MM.1S (cell line): ENCODE results near the gene NPC1L1.

Source experiments
- DNase-seq: peaks from one replicate; pipeline ENCODE4 v3.0.0-alpha.2; 2015
- H2AFZ ChIP-seq: fragments of 300-600 bp; sonication (generic); 2 replicates; pipeline ENCODE4 v1.6.0; 2016; ENCODE audit warnings: antibody characterized with exemption, low read length
- H3F3A ChIP-seq: fragments of 300-600 bp; sonication (generic); 2 replicates; pipeline ENCODE4 v1.6.1; 2016; ENCODE audit warnings: mild to moderate bottlenecking, antibody characterized with exemption, low read length, moderate library complexity, mixed read lengths; ENCODE audit not compliant: insufficient read depth
- H3K27ac ChIP-seq: fragments of 300-600 bp; sonication (generic); 2 replicates; pipeline ENCODE4 v1.5.1; 2016; ENCODE audit warnings: mild to moderate bottlenecking, low read length
- H3K27me3 ChIP-seq: fragments of 300-600 bp; sonication (generic); replicated peaks from 2 replicates; pipeline ENCODE4 v1.6.0; 2016; ENCODE audit warnings: low read length; ENCODE audit not compliant: insufficient read depth
- H3K36me3 ChIP-seq: fragments of 300-600 bp; sonication (generic); replicated peaks from 2 replicates; pipeline ENCODE4 v1.6.1; 2016; ENCODE audit warnings: mild to moderate bottlenecking, low read length, mixed read lengths; ENCODE audit not compliant: insufficient read depth
- H3K4me1 ChIP-seq: fragments of 300-600 bp; sonication (generic); 2 replicates; pipeline ENCODE4 v1.6.1; 2016; ENCODE audit warnings: low read length, mixed read lengths
- H3K4me2 ChIP-seq: fragments of 300-600 bp; sonication (generic); 2 replicates; pipeline ENCODE4 v1.6.0; 2016; ENCODE audit warnings: low read depth, low read length
- H3K4me3 ChIP-seq: fragments of 300-600 bp; sonication (generic); 2 replicates; pipeline ENCODE4 v1.5.1; 2016; ENCODE audit warnings: low read length, mixed read lengths
- H3K79me2 ChIP-seq: fragments of 300-600 bp; sonication (generic); 2 replicates; pipeline ENCODE4 v1.6.1; 2016; ENCODE audit warnings: mixed run types, low read length, mixed read lengths
- H3K9ac ChIP-seq: fragments of 300-600 bp; sonication (generic); 2 replicates; pipeline ENCODE4 v1.6.1; 2016; ENCODE audit warnings: low read length, mixed read lengths
- H3K9me2 ChIP-seq: fragments of 300-600 bp; sonication (generic); replicated peaks from 2 replicates; pipeline ENCODE4 v1.6.1; 2016; ENCODE audit warnings: mild to moderate bottlenecking, low read length, mixed read lengths; ENCODE audit not compliant: insufficient read depth
- H3K9me3 ChIP-seq: fragments of 300-600 bp; sonication (generic); replicated peaks from 2 replicates; pipeline ENCODE4 v1.6.1; 2016; ENCODE audit warnings: mild to moderate bottlenecking, low read length, mixed read lengths; ENCODE audit not compliant: insufficient read depth
- H4K20me1 ChIP-seq: fragments of 300-600 bp; sonication (generic); 2 replicates; pipeline ENCODE4 v1.6.1; 2016; ENCODE audit warnings: mild to moderate bottlenecking, low read length, moderate library complexity, mixed read lengths; ENCODE audit not compliant: insufficient read depth
- EZH2 ChIP-seq: fragments of 300-600 bp; sonication (generic); optimal IDR thresholded peaks from 2 replicates; pipeline ENCODE3; 2017; ENCODE audit warnings: low read depth, mild to moderate bottlenecking, antibody characterized with exemption, low read length, mixed read lengths
- EZH2phosphoT487 ChIP-seq: fragments of 300-600 bp; sonication (generic); IDR thresholded peaks from 2 replicates; pipeline ENCODE4 v1.6.1; 2018; ENCODE audit warnings: antibody characterized with exemption, low read length
- TF ChIP-seq, protein P1 (sequence below): fragments of 300-600 bp; sonication (generic); IDR thresholded peaks from 2 replicates; pipeline ENCODE4 v1.5.1; 2016; ENCODE audit warnings: antibody characterized with exemption, low read length, mixed read lengths

NPC1L1 gene

GRCh38 chr7:44518761-44519160 lies 22.4 kb downstream of the NPC1L1 start:
- Histone ChIP-seq H3K9ac (no peak overlapping the region), H3K36me3 (no peaks in the 10 kb centered on the region), H3F3A (no peaks in the 10 kb centered on the region), H3K27ac (no peak overlapping the region), H3K79me2 (no peaks in the 10 kb centered on the region), H3K4me3 (no peak overlapping the region), H3K27me3 (no peaks in the 10 kb centered on the region), H3K4me1 (peaks cover 4% of the 10 kb centered on the region; the same call in 1 of the 2 replicates), H2AFZ (no peak overlapping the region), H3K9me3 (no peaks in the 10 kb centered on the region), H3K4me2 (no peak overlapping the region), H3K9me2 (no peaks in the 10 kb centered on the region), H4K20me1 (no peaks in the 10 kb centered on the region)
- DNase-seq = no peak
- TF ChIP-seq, protein P1, sequence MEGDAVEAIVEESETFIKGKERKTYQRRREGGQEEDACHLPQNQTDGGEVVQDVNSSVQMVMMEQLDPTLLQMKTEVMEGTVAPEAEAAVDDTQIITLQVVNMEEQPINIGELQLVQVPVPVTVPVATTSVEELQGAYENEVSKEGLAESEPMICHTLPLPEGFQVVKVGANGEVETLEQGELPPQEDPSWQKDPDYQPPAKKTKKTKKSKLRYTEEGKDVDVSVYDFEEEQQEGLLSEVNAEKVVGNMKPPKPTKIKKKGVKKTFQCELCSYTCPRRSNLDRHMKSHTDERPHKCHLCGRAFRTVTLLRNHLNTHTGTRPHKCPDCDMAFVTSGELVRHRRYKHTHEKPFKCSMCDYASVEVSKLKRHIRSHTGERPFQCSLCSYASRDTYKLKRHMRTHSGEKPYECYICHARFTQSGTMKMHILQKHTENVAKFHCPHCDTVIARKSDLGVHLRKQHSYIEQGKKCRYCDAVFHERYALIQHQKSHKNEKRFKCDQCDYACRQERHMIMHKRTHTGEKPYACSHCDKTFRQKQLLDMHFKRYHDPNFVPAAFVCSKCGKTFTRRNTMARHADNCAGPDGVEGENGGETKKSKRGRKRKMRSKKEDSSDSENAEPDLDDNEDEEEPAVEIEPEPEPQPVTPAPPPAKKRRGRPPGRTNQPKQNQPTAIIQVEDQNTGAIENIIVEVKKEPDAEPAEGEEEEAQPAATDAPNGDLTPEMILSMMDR = no peak
- no peak for TF ChIP-seq EZH2phosphoT487
- TF ChIP-seq EZH2 = no peak

DNA sequence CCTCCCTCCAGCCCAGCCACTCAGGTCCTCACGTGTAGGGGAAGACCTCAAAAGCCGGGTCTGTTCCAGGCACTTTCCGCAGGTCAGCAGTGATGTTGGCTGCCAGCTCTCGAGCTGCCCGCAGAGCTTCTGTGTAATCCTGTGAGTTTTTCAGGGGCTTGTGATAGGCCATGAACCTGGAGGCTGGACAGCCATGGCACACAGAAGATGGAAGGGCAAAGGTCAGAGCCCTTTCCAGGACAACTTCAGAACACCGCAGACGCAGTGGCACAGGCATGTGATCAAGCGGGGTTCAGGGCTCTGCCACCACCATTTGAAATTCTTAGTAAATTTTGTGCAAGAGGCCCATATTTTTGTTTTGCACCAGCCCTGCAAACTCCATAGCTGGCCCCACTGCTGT lies 24.0 kb downstream of the NPC1L1 start:
- Histone ChIP-seq H3K4me3 (no peak overlapping the region), H3K79me2 (no peaks in the 10 kb centered on the region), H3K4me2 (no peak overlapping the region), H2AFZ (no peak overlapping the region), H3K27me3 (no peaks in the 10 kb centered on the region), H3K36me3 (no peaks in the 10 kb centered on the region), H4K20me1 (no peaks in the 10 kb centered on the region), H3K9me2 (no peaks in the 10 kb centered on the region), H3K9ac (no peak overlapping the region), H3K4me1 (peaks cover 4% of the 10 kb centered on the region; the same call in 1 of the 2 replicates), H3F3A (no peaks in the 10 kb centered on the region), H3K27ac (no peak overlapping the region), H3K9me3 (no peaks in the 10 kb centered on the region)
- no peak for DNase-seq
- TF ChIP-seq, protein P1 = no peak
- TF ChIP-seq EZH2 = no peak
- no peak for TF ChIP-seq EZH2phosphoT487

GRCh38 chr7:44515590-44516268 lies 25.4 kb downstream of the NPC1L1 start:
- Histone ChIP-seq H3K4me1 (peaks cover 4% of the 10 kb centered on the region; the same call in 1 of the 2 replicates), H3F3A (no peaks in the 10 kb centered on the region), H3K27ac (no peak overlapping the region), H3K4me2 (no peak overlapping the region), H3K4me3 (no peak overlapping the region), H3K36me3 (no peaks in the 10 kb centered on the region), H3K79me2 (no peaks in the 10 kb centered on the region), H2AFZ (0 out of 2 replicates have a peak overlapping the region, but pooled peaks have one; percentile 12), H4K20me1 (no peaks in the 10 kb centered on the region), H3K9me2 (no peaks in the 10 kb centered on the region), H3K9me3 (no peaks in the 10 kb centered on the region), H3K9ac (no peak overlapping the region), H3K27me3 (no peaks in the 10 kb centered on the region)
- DNase-seq = peak; percentile 11
- no peak for TF ChIP-seq EZH2phosphoT487

DNA sequence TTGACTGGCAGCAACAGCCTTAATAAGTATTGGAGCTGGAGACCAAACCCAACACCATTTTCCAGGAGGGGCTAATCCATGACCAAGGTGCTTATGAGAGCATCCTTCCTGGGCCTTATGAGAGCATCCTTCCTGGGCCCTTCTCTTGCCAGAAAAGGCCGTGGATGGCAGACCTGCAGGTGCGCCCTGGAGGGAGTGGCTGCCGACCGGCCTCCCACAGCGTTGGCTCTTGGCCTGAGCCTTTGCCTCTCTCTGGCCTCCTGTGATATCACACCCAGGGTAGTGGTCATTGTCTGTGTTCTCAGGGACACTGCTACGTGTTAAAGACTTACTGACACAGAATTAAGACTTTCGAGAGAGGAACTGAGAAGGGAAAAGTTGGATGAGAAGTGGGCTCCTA lies 28.4 kb downstream of the NPC1L1 start:
- TF ChIP-seq, protein P1 = no peak
- TF ChIP-seq EZH2 (no peak), EZH2phosphoT487 (no peak)
- Histone ChIP-seq H3K4me3 (no peak overlapping the region), H3K4me1 (peaks cover 4% of the 10 kb centered on the region; the same call in 1 of the 2 replicates), H3K79me2 (no peaks in the 10 kb centered on the region), H3K9me2 (no peaks in the 10 kb centered on the region), H3K9me3 (no peaks in the 10 kb centered on the region), H3K27ac (no peak overlapping the region), H3F3A (no peaks in the 10 kb centered on the region), H3K27me3 (no peaks in the 10 kb centered on the region), H3K36me3 (no peaks in the 10 kb centered on the region), H4K20me1 (no peaks in the 10 kb centered on the region), H3K9ac (no peak overlapping the region), H3K4me2 (no peak overlapping the region), H2AFZ (no peak overlapping the region)
- DNase-seq = no peak
